ENCODE measurements around the gene CFAP45.
A peak's percentile ranks its signal among the peaks of the same experiment; 100 is the strongest.
"Not testable (repeated sequence)": the region's sequence is repeated elsewhere in the genome, so short reads cannot be mapped to it uniquely, and the experiment has no call there.

Gene CFAP45

DNA sequence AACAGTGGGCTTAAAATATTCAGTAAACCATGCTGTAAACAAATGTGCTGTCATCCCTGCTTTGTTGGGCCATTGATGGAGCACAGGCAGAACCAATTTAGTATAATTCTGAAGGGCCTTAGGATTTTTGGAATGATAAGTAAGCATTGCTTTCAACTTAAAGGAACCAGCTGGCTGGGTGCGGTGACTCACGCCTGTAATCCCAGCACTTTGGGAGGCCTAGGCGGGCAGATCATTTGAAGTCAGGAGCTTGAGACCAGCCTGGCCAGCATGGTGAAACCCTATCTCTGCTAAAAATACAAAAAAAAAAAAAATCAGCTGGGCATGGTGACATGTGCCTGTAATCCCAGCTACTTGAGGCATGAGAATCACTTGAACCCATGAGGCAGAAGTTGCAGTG lies 4.1 kb upstream of the CFAP45 start:
- DNase-seq = not testable (repeated sequence)

DNA sequence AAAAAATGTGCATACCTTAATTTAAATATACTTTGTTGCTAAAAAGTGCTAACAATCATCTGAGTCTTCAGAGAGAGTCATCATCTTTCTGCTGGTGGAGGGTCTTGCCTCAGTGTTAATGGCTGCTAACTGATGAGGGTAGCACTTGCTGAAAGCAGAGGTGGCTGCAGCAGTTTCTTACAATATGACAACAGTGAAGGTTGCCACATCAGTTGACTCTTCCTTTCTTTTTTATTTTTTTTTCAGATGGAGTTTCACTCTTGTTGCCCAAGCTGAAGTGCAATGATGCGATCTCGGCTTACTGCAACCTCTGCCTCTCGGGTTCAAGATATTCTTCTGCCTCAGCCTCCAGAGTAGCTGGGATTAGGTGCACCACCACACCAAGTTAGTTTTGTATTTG lies 2.6 kb upstream of the CFAP45 start:
- DNase-seq = no peak

DNA sequence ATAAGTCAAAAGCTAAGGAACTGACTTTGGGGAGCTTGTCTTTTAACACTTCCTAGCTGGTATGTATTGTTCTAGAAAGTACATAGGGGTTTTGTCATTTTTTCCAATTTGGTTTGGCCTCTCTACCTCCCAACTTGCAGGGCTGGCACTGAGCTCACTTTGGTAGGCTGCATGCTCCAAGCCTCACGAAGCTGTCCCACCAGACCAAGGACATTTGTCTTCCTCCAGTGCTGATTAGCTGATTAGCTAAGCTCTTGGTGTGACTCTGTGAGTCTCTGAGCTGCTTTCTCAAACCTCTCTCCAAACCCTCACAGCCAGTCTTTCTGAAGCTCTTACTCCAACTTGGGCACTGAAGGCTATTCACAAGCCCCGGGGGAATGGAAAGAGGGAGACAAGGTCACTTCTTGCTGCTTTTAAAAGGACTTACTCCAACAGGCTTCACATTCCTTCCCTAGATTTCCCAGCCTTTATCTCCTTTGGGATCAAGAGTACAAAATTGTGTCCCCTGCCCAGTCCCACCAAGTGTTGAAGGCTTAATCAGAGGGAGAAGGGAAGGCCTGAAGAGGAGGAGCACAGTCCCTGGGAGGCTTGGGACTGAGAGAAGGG lies 893 bp upstream of the CFAP45 start:
- DNase-seq = no peak

DNA sequence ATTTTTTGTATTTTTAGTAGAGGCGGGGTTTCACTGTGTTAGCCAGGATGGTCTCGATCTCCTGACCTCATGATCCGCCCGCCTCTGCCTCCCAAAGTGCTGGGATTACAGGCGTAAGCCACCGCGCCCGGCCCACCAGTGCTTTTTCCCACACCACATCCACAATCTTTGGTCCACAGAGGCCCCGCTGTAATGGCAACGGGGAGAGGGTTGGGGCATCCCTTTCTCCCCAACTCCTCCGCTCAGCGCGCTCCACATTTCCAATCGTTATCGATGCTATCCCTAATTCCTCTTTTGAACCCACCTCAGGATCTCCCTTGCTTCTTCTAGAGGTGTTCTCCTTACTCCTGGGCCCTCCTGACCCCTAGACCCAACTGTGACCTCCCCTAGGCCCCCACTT lies 331 bp downstream of the CFAP45 start:
- DNase-seq = not testable (repeated sequence)

DNA sequence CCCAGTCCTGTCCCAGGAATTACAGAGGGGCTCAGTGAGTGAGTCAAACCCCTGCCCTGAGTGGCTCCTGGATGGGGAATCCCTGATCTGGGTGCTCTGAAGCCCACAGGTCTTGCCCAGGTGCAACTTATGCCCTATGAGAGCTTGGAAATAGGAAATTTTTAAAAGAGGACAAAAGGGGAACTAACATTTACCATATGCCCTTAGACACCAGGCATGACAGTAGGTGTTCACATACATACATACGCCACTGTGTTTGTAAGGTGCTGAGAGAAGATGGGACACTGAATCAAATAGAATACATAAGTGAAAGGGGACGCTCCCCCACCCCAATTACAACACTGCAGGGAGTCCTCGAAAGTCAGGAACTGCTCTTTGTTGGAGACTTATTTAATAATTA lies 1.4 kb downstream of the CFAP45 start:
- no peak for DNase-seq

GRCh38 chr1:159897962-159898361 lies 2.0 kb downstream of the CFAP45 start:
- DNase-seq = no peak

- no peak for DNase-seq
These were observed 3.4 kb downstream of the CFAP45 start for GRCh38 chr1:159896546-159896930.

GRCh38 chr1:159895836-159896545 lies 4.0 kb downstream of the CFAP45 start:
- no peak for DNase-seq

- no peak for DNase-seq
These were observed 4.7 kb downstream of the CFAP45 start for GRCh38 chr1:159895286-159895685.

DNA sequence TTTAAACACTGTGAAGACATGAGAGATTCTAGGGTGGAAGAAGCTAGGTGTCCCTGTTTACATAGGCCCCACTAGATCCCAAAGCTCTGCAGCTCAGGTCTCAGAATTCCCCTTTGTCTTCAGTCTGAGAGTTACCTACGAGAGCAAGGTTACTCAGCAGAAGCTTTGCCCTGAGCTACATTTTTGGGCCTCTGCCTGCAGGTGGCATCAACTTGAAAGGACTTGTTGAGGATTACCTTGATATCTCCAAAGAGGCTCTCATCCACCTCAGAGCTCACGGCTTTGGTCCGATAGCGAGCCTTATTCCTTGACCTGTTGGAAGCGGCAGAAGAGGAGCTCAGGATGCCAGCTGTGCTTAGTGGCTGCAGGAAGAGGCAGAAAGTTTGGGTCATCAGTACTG lies 7.0 kb downstream of the CFAP45 start:
- no peak for DNase-seq

DNA sequence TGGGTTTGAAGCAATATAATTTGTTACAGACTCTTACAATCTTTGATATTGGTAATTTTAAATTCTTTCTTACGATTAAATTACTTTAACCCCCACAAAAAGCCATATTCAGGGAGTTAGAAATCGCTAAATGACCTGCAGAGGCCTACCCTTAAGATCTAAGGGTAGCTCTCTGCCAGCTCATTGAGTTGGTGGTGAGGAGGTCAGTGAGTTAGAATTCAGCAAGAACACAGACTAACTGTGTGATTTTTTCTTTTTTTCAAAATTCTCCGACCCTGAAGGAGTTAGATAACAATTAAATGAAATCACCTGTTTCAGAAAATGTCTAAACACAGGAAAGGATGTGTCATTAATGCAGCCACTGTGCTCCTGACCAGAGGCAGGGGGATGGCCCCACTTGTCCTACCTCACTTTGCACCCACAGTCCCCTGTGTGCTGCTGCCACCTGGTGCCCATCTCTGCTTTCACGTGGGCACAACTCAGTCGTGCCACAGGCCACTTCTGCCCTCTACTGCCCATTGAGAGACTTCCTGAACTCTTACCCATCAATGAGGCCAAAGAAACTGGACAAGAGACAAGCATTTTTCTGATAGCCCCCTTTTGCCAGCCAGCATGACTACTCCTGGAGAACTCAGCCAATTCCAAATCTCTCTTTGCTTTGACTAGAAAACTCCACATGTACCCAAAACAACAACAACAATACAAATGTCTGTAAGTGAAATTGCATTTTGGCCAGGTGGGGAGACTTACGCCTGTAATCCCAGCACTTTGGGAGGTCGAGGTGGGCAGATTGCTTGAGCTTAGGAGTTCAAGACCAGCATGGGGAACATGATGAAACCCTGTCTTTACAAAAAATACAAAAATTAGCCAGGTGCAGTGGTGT lies 8.4 kb downstream of the CFAP45 start:
- DNase-seq = no peak

- no peak for DNase-seq
These were observed 9.6 kb downstream of the CFAP45 start for GRCh38 chr1:159890390-159890789.

- peak; percentile 48 for DNase-seq
These were observed 10.1 kb downstream of the CFAP45 start for GRCh38 chr1:159889821-159890252.

GRCh38 chr1:159889202-159889601 lies 10.8 kb downstream of the CFAP45 start:
- DNase-seq = no peak

DNA sequence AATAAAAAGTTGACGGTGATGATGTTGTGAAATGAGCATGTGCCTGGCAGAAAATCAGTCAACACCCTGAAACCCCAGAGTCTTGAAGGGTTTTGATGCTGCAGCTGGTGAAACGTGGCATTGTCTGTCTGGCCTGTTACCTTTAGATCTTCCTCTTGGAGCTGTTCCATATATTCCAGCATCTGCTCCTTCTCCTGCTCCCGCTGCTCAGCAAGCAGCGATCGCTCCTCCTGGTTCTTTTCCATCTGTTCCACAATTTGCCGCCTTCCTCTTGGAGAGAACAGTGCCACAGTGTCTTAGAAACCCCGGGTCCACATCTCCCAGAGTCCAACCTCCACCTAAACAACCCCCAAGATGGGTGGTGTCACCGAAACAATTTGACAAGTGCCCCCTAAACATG lies 15.7 kb downstream of the CFAP45 start:
- no peak for DNase-seq

- no peak for DNase-seq
These were observed 16.8 kb downstream of the CFAP45 start for GRCh38 chr1:159883134-159883533.

- no peak for DNase-seq
These were observed 17.5 kb downstream of the CFAP45 start for GRCh38 chr1:159882527-159882862.

GRCh38 chr1:159881622-159882526 lies 18.1 kb downstream of the CFAP45 start:
- DNase-seq = no peak

- no peak for DNase-seq
These were observed 19.5 kb downstream of the CFAP45 start for GRCh38 chr1:159880430-159880829.

DNA sequence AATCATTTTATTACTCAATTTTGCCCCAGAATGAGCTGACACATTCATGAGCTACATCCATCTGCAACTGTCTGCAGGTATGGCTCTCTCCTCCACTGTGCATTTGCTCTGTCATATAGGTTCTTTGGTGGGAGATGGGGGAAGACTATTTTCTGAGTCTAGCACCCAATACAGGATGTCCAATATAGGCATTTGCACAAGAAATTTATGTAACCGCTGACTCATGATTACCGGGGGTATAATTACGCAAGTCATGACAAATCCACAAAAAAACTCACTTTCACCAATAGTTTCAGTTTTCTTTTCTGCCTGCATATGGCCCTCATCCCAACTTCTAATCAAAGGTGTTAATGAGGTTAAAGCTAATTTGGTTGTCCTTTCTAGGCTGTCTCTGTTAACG lies 20.0 kb downstream of the CFAP45 start:
- peak; percentile 90 for DNase-seq

DNA sequence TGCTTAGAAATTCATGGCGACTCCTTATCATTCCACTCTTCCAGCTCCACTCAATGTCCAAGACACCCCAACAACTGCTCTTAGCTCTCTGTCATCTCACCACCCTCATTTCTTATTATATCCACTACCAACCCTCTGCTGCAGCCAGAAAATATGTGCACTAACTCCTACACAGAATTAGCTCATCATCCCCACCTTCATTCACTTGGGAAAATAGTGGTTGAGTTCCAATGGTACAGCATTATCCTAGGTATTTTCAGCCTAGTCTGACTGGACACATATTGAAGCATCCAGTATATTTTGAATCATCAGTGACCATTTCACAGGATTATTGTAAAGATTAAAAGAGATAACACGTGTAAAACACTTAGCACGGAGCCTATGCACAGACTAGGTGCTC lies 20.8 kb downstream of the CFAP45 start:
- no peak for DNase-seq

GRCh38 chr1:159877695-159878444 lies 22.1 kb downstream of the CFAP45 start:
- no peak for DNase-seq
